ENCODE measurements around the gene ISLR.
A peak's percentile ranks its signal among the peaks of the same experiment; 100 is the strongest.

ISLR gene, protein sequence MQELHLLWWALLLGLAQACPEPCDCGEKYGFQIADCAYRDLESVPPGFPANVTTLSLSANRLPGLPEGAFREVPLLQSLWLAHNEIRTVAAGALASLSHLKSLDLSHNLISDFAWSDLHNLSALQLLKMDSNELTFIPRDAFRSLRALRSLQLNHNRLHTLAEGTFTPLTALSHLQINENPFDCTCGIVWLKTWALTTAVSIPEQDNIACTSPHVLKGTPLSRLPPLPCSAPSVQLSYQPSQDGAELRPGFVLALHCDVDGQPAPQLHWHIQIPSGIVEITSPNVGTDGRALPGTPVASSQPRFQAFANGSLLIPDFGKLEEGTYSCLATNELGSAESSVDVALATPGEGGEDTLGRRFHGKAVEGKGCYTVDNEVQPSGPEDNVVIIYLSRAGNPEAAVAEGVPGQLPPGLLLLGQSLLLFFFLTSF

DNA sequence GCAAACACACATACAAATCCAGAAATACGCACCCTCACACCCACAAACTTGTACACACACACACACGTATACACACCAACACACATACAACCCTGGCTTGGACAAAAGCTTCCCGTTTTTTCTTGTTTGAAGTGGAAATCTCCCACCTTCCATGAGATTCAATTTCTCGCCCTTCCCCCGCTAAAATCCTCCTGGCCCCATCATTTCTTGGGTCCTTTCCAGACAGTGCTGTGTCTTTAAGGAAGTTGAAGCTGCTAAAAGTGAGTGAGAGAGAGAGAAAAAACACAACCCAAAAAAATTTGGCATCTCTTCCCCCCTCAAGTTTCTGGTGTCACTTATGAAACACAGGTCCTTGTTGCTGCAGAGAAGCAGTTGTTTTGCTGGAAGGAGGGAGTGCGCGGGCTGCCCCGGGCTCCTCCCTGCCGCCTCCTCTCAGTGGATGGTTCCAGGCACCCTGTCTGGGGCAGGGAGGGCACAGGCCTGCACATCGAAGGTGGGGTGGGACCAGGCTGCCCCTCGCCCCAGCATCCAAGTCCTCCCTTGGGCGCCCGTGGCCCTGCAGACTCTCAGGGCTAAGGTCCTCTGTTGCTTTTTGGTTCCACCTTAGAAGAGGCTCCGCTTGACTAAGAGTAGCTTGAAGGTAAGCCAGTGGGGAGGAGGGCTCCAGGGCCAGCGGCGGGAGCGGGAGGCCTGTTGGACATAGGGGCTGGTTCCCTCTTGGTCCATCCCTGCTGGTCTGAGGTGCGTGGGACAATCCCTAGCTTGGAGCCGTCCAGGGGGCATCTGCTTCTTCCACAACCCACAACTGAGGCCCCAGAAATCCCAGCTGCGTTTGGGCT lies at the start of gene ISLR:
ISLR (plus strand) TSS at position 331 of the 839 bp plus-strand sequence. CDS start 1,149 bp downstream, outside the sequence.
- DNase-seq = no peak

DNA sequence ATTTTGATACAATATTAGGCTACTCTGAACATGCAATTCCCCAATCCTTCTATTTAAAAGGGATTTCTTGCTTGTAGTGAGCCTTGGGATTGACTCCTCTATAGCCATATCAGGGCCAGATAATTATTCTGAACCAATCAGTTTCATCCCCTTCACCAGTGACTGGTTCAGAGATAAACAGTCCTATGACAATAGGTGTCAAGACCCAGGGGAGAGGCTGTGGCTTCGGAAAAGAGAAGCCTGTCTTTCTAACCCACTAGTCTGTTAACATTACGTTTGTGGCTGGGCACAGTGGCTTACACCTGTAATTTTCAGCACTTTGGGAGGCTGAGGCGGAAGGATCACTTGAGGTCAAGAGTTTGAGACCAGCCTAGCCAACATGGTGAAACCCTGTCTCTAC lies 49.3 kb upstream of the ISLR start:
- no peak for DNase-seq

DNA sequence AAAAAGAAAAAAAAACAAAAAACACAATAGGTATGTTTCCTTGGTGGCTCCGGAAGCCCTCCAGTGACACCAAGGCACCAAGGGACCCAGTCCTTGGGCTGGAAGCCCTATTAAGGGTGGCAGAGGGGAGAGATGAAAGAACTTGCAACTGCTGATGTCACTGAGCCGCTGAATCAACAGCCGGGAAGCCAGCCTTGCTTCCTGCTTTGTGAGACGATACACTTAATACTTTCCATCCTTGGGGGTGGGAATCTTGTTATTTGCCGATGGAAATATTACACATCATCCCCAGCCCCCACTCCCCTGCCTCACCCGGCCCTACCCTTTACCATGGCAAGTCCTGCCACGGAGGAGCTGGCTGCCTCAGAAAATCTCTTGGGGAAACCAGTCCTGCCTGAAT lies 48.8 kb upstream of the ISLR start:
- DNase-seq = no peak

DNA sequence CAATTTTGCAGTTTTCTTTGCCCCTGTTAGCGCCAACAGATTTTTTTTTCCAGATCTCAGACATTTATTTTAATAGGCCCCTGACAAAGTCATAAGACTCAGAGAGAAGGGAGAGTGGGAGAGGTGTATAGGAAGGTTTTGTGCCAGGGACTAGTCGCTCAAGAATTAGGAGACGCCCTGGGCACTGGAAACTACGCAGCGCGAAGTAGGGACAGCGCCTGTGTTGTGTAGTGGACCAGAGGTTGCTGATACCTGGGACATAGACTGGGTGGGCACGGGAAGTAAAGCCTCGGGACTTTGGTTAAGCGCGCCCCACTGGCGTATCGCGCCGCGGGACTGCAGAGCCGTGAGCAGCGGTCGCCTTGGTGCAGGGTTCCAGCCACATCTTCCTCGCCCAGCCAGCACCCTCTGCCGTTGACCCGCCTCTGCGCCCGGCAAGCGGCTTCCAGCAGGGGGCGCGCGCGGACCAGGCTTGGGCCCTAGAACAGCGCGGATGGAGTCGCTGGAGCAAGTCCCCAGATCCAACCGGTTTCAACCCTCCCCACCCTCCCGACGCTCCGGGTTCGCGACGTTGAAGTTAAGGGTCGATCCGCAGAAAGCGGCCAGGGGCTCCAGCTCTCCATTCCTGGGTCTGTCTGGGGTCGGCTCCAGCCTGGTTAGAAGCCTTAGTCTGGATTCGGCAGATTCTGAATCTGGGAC lies 46.1 kb upstream of the ISLR start:
- DNase-seq = peak; percentile 23

DNA sequence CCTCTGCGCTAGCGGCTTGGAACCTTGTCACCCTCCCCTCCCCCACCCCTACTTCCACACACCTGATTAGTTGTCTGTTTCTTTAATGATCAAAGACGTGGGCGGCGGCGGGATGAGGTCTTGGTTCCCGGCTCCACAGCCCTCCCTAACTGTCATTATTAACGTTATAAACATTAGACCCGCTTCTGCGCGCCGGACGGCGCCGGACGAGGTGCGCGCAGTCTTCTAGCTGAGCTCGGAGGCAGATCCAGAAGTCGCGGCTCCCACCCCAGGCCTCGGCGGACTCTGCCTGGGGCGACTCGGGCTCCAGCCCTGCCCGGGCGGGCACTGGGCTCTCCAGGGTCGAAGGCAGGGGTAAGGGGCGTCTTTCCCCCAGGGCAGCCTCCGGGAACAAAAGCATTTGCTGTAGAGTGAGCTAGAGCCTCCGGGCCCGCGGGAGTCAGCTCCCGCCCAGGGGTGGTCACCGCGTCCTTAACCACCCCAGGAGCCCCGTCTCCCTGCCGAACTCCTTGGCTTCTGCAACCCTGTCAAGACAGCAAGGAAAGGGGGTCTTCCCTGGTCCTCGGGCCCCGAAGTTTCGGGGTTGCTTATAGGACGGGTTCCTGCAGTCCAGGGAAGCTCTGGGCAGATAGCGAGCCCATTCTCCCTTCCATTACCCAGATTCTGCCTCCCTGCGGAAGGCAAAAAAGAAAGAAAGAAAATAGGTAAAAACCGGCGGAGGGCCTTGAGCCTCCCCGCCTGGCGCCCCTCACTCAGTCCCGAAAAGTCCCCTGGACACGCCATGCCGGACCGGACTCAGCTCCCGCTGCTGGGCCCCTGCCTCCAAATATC lies 45.3 kb upstream of the ISLR start:
- DNase-seq = no peak

DNA sequence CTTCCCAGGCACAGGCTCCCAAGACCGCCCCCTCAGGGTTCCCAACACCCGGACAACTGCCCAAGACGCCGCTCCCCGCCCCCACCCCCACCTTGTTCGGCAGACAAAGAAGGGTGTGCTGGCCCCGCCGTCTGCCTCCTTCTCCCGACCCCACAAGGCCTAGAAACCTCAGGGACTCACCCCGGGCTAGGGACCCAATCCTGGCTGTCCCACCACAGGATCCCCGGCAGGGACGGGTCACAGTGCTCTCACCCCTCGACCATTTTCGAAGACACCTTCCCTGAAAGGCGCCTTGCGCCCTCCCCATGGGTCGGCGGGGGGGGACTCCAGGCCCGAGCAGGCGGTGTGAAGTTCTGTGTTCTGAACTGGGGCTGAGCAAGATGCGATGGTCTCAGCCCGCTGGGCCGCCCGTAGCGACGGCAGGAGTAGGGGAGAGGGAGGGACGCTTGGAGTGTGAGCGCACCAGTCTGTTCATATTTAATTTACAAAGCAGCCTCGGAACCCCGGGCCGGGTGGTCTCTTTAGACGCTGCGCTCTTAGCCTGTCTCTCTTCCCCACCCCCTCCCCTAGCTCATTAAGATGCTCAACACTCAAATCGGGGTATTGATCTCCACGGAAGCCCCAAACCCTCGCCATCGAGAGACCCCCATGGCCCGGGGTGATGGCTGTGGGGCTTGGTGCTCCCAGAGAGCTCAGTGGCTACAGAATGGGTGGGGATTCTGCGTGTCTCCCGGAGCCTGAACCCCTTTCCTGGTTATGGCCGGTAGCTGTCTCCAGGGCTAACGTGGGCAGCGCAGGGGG lies 44.5 kb upstream of the ISLR start:
- DNase-seq = no peak

DNA sequence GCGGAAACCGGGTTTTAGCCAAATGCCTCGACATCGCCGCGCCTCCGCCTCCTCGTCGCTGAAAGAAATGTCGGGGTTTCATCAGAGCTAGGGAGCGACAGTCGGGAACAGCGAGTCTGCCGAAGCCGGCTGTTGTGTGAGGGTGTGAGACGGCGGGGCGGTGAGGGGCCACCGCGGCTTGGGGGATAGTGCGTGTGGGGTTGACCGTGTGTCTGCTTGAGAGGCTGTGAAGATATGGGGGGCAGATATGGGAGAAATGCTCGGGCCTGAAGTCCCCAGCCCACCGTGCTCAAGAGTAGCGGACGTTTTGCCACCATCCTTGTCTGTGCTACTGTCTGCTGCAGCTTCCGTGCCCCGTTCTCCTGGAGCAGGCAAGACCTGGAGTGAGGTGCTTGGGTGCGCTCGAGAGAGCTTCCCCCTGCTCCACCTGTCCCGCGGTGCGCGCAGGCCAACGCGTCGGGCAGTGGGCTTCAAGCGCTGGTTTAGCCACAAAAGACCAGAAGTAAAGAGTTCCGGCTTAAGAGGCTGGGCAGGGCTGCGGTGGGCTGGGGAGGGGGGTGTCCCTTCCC lies 43.8 kb upstream of the ISLR start:
- DNase-seq = no peak

DNA sequence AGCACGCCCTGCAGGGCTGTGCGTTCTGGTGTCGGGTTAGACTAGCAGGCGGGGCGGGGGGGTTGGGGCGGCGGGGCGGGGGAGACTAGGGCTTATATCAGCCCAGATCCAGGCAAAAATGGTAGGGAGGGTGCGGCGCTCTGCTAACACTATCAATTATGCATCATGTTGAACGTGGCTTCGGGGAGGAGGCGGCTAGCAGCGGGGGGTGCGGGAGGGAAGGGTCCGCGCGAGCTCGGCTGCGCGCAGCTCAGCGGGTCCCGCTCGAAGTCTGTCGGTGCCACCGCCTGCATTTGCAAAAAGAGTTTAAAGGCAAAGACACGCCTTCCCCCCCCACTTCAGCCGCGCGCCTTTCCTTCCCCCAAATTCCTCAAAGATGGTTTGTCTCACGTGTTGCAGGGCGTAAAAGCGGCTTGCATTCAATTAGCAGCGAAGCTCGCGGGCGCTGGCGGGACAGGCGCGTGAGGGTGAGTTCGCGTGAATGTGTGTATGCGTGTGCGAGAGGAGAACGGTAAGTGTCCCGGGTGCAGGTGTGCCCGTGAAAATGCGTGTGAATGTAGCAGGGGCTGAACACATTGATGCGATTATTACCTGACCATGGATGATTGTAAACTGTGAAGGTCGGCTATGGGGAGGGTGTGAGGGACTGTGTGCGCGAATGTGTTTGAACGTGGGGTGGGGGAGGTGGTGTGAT lies 43.2 kb upstream of the ISLR start, which contains the start of gene ISLR2:
ISLR2 (plus strand) TSS at position 432 of the 694 bp plus-strand sequence. CDS start 2,169 bp downstream, outside the sequence.
- no peak for DNase-seq

DNA sequence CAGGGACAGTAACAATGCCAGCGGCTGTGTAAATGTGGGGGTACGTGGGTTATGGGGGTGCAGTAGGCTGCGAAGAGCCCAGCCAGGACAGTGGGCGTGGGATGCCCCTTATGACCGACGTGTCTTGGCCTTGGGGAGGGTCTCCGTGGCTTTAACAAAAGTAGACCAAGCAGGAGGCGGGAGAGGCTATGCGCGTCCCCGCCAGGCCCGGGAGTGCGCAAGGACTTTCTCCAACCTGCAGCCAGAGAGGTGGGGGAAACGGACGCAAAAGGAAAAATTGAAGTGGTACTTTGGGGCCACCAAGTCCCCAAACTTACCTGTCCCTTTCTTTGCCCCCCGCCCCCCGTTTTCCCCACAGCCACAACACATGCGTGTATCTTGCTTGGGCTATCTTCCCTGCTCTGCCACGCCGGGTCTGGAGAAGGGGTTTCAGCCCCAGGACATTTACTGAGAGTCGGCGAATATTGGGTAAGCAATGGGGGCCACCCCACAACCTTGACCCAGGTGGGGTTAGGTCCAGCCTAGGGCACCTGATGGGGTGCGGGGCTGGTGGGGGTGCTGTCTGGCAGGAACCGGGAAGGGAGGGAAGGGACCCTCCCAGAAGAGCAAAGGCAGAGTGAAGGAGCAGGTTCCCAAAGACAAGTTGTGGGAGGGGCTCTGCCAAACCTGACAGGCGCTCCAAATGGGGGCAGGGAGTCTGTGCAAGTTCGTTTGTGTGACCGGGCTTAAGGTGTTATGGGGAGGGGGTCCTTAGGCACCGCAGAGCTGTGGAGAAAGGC lies 42.5 kb upstream of the ISLR start:
- no peak for DNase-seq

DNA sequence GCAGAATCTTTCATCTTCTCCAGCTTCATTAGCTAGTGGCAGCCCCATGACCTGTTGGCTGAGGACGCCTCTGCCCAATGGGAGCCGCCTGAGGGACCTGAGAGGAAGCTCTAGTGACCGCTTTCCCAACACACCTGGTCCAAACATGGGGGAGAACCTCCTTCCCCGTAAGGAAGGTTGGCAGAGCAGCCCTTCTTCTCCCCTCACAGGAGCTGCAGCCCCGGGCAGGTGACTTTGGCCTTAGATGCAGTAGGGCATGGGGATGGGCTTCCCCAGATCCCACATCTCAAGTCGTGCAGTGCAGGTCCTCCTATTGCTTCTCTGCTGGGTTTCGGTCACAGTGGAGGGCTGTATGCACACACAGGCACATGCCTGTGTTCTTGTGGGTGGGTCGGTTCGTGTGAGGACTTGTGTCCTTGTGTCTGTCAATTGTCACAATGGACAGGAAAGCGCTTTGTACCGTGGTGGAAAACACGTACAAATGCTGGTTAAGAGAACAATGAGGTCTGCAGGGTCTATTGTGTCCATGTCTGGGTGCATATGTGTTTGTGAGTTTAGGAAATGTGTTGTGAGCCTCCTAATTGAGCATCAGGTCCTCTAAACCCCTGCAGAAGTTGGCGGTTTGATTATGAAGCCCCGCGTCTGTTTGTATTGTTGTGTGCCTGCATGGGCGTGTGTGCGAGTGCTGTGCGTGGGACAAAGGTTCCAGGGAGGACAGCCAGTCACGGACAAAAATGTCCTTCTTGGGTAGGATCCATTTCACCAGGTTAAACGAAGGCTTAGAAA lies 41.7 kb upstream of the ISLR start:
- no peak for DNase-seq

DNA sequence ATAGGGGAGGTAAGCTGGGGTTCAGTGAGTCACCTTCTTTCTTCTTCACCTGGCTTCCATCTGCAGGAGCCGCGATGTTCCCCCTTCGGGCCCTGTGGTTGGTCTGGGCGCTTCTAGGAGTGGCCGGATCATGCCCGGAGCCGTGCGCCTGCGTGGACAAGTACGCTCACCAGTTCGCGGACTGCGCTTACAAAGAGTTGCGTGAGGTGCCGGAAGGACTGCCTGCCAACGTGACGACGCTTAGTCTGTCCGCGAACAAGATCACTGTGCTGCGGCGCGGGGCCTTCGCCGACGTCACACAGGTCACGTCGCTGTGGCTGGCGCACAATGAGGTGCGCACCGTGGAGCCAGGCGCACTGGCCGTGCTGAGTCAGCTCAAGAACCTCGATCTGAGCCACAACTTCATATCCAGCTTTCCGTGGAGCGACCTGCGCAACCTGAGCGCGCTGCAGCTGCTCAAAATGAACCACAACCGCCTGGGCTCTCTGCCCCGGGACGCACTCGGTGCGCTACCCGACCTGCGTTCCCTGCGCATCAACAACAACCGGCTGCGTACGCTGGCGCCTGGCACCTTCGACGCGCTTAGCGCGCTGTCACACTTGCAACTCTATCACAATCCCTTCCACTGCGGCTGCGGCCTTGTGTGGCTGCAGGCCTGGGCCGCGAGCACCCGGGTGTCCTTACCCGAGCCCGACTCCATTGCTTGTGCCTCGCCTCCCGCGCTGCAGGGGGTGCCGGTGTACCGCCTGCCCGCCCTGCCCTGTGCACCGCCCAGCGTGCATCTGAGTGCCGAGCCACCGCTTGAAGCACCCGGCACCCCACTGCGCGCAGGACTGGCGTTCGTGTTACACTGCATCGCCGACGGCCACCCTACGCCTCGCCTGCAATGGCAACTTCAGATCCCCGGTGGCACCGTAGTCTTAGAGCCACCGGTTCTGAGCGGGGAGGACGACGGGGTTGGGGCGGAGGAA lies 40.5 kb upstream of the ISLR start:
- DNase-seq = no peak

DNA sequence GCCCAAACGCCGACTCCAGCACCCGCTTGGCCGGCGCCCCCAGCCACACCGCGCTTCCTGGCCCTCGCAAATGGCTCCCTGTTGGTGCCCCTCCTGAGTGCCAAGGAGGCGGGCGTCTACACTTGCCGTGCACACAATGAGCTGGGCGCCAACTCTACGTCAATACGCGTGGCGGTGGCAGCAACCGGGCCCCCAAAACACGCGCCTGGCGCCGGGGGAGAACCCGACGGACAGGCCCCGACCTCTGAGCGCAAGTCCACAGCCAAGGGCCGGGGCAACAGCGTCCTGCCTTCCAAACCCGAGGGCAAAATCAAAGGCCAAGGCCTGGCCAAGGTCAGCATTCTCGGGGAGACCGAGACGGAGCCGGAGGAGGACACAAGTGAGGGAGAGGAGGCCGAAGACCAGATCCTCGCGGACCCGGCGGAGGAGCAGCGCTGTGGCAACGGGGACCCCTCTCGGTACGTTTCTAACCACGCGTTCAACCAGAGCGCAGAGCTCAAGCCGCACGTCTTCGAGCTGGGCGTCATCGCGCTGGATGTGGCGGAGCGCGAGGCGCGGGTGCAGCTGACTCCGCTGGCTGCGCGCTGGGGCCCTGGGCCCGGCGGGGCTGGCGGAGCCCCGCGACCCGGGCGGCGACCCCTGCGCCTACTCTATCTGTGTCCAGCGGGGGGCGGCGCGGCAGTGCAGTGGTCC lies 39.7 kb upstream of the ISLR start:
- DNase-seq = no peak

DNA sequence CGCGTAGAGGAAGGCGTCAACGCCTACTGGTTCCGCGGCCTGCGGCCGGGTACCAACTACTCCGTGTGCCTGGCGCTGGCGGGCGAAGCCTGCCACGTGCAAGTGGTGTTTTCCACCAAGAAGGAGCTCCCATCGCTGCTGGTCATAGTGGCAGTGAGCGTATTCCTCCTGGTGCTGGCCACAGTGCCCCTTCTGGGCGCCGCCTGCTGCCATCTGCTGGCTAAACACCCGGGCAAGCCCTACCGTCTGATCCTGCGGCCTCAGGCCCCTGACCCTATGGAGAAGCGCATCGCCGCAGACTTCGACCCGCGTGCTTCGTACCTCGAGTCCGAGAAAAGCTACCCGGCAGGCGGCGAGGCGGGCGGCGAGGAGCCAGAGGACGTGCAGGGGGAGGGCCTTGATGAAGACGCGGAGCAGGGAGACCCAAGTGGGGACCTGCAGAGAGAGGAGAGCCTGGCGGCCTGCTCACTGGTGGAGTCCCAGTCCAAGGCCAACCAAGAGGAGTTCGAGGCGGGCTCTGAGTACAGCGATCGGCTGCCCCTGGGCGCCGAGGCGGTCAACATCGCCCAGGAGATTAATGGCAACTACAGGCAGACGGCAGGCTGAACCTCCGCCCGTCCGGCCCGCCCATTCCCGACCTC lies 39.0 kb upstream of the ISLR start:
- no peak for DNase-seq

DNA sequence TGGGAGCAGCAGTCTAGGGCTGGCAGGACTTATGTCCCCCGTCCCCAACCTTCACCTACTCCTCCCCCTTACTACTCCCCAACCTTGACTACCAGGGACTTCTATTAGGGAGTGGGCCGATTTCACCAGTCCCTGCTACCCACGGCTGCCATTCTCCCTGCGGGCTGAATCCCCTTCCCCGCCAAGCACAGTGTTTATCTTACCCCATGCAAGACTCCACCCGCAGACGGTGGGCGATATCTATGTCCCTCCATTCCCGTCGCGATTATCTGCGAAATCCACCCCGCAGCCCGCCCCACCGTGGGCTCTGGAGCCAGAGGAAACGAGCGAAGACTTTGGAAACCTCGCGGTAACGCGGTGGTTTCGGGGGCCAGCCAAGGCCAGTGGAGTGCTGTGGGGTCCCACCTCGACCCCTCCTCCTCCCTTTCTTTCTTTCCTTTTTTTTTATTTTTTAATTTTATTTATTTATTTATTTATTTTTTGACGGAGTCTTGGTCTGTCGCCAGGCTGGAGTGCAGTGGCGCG lies 38.4 kb upstream of the ISLR start:
- no peak for DNase-seq

DNA sequence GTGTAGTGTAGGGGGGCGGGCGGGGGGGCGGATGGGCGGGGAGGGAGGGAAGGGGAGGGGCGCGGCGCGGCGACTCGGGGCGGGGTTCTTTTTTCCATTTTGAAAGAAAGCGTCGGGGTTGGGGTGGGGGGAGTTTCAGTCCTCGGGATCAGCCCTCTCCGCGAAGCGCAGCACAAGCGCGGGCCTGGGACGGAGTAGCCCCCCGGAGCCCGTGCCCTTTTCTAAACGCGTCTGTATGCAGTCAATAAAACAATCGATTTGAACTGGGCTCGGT lies 37.0 kb upstream of the ISLR start:
- DNase-seq = no peak

DNA sequence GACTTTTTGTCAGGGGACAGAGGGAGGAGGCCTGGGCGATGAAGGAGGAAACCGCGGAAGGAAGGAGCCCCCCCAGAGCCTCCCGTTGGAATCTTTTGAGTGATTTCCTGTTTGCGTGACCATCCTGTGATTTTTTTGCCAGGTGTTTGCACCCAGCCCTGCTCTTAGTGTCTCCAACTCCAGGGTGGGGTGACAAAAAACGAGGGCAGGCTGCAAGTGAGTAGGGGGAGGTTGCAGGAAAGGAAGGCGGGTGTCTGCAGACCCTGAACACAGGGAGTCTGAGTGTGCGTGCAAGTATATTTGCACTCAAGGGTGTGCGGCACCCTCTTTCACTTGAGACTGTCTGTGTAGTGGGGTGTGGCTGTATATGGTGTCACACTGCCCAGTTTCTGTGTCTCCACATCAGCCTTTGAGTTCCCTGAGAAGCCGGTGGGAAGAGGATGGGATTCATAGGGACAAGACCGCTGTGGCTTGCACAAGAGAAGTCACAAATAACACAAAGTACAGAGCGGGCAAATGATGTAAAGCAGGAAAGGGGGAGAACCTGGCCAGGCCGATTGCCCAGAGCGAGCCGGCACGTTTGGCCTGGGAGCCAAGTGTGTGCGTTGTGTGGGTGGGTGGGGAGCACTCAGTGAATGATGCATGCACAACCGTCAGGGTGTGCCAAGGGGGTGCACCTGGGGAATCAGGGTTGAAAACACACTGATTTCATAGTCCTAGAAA lies 36.5 kb upstream of the ISLR start:
- DNase-seq = no peak
